Measurements from ENCODE around the gene NR3C1. TPM values are rescaled to one million over a fixed set of nuclear protein-coding genes. Genes with fewer than 3 reads are reported as not detected.

NR3C1 gene
- total RNA-seq, 1 donor from 2014 or later: 2.3 TPM

- no peak for DNase-seq
- Mint-ChIP-seq H3K4me3 (ENCODE audit: unreplicated experiment) (no peak overlapping the region), H3K27ac (ENCODE audit: unreplicated experiment) (no peak overlapping the region), H3K4me1 (ENCODE audit: low read depth, unreplicated experiment) (peaks cover 2% of the 10 kb centered on the region), H3K9me3 (ENCODE audit: unreplicated experiment) (no peaks in the 10 kb centered on the region), H3K36me3 (ENCODE audit: unreplicated experiment) (no peaks in the 10 kb centered on the region), H3K27me3 (ENCODE audit: unreplicated experiment) (peaks cover 7% of the 10 kb centered on the region)
- TF ChIP-seq, protein P1, sequence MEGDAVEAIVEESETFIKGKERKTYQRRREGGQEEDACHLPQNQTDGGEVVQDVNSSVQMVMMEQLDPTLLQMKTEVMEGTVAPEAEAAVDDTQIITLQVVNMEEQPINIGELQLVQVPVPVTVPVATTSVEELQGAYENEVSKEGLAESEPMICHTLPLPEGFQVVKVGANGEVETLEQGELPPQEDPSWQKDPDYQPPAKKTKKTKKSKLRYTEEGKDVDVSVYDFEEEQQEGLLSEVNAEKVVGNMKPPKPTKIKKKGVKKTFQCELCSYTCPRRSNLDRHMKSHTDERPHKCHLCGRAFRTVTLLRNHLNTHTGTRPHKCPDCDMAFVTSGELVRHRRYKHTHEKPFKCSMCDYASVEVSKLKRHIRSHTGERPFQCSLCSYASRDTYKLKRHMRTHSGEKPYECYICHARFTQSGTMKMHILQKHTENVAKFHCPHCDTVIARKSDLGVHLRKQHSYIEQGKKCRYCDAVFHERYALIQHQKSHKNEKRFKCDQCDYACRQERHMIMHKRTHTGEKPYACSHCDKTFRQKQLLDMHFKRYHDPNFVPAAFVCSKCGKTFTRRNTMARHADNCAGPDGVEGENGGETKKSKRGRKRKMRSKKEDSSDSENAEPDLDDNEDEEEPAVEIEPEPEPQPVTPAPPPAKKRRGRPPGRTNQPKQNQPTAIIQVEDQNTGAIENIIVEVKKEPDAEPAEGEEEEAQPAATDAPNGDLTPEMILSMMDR (IDR thresholded peaks at IDR 0.05; ENCODE audit: partially characterized antibody, unreplicated experiment): no peak
Measured at GRCh38 chr5:143398451-143399237, 4.8 kb downstream of the NR3C1 start.

DNA sequence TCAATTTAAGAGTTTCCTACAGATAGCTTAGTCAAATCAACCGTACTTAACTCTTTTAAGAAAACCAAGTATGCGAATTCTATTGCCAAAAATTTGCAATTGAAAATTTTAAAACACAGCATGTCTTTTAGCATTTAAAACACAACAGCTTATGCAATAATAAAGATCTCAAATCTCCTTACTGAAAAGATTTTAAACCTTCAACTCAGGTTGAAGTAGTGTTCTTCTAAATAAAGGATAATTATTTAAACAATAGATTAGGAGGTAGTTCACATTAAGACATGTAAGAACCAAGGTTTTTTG lies 5.5 kb downstream of the NR3C1 start:
- Mint-ChIP-seq H3K27ac (ENCODE audit: unreplicated experiment) (no peak overlapping the region), H3K27me3 (ENCODE audit: unreplicated experiment) (peaks cover 7% of the 10 kb centered on the region), H3K36me3 (ENCODE audit: unreplicated experiment) (no peaks in the 10 kb centered on the region), H3K9me3 (ENCODE audit: unreplicated experiment) (no peaks in the 10 kb centered on the region), H3K4me3 (ENCODE audit: unreplicated experiment) (no peak overlapping the region), H3K4me1 (ENCODE audit: low read depth, unreplicated experiment) (peaks cover 2% of the 10 kb centered on the region)
- TF ChIP-seq, protein P1 (IDR thresholded peaks at IDR 0.05; ENCODE audit: partially characterized antibody, unreplicated experiment): no peak
- no peak for DNase-seq

DNA sequence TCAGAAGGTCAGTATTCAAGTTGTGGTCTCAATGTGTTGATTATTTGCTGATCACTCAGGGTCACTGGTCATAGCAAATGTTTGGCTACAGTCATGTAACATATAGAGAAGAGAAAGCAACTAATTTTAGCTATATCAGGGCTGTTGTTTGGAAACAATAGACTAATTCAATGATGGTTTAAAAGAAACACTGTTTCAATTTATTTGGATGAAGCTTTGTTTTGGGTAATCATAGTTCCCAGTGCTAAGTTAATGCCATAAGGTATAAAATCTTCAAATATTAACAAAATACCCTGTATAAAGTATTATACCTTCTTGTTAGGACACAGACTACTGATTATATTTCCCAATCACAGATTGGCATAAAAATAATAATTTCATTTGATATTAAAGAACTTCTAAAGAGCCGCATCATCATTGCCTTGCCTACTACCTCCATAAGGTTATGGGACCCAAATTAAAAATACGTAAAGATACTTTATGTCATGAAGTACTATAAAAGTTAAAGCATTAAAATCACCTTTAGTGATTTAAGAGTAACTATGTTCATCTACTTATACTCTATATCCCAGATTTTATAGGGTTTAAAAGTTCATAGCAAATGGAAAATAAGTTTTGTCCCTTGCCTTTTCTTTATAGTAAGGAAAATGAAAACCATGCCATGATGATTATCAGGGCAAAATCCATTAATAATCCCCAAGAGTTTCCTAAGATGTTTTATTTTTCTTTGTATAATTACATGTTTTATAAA lies 6.0 kb downstream of the NR3C1 start:
- H3K4me3 Mint-ChIP-seq (ENCODE audit: unreplicated experiment): no peak overlapping the region
- peaks cover 2% of the 10 kb centered on the region for H3K4me1 Mint-ChIP-seq (ENCODE audit: low read depth, unreplicated experiment)
- TF ChIP-seq, protein P1 (IDR thresholded peaks at IDR 0.05; ENCODE audit: partially characterized antibody, unreplicated experiment): no peak
- peaks cover 7% of the 10 kb centered on the region for H3K27me3 Mint-ChIP-seq (ENCODE audit: unreplicated experiment)
- no peak for DNase-seq
- H3K27ac Mint-ChIP-seq (ENCODE audit: unreplicated experiment): no peak overlapping the region
- H3K36me3 Mint-ChIP-seq (ENCODE audit: unreplicated experiment): no peaks in the 10 kb centered on the region
- no peaks in the 10 kb centered on the region for H3K9me3 Mint-ChIP-seq (ENCODE audit: unreplicated experiment)

DNA sequence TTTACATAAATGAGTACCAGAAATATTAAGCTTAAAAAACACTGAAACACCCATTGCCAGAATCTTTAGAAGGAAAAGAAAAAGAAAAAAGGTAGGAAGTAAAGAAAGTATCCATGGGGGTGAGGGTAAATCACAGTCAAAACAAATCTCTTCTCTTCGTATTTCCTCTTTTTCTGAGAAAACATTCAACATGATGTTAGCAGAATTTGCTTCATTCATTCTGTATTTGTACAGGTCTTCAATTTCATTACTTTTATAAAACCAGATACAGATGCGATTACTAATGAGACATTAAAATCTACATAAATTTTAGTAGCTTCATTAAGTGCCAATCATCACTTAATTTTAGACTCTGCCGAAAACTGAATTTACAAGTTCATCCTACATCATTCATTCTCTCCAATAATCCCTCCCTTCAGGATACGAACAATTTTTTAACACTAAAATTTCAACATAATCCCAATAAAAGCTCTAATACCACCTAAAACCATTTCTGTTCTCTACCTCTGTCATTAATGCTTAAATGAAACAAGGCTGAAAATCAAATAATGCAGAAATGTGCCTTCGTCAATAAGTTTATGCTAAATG lies 7.0 kb downstream of the NR3C1 start:
- DNase-seq: no peak
- H3K36me3 Mint-ChIP-seq (ENCODE audit: unreplicated experiment): no peaks in the 10 kb centered on the region
- H3K9me3 Mint-ChIP-seq (ENCODE audit: unreplicated experiment): no peaks in the 10 kb centered on the region
- peaks cover 2% of the 10 kb centered on the region for H3K27me3 Mint-ChIP-seq (ENCODE audit: unreplicated experiment)
- TF ChIP-seq, protein P1 (IDR thresholded peaks at IDR 0.05; ENCODE audit: partially characterized antibody, unreplicated experiment): no peak
- no peak overlapping the region for H3K27ac Mint-ChIP-seq (ENCODE audit: unreplicated experiment)
- no peaks in the 10 kb centered on the region for H3K4me1 Mint-ChIP-seq (ENCODE audit: low read depth, unreplicated experiment)
- no peak overlapping the region for H3K4me3 Mint-ChIP-seq (ENCODE audit: unreplicated experiment)

Measured in glutamatergic neuron (in vitro differentiated cells).